Neural progenitor cell (in vitro differentiated cells): ENCODE measurements around the gene ZPBP2. TPM values are rescaled to one million over a fixed set of nuclear protein-coding genes. Genes with fewer than 3 reads are reported as not detected.

Source experiments
- DNase-seq: peaks from one replicate; pipeline ENCODE4 v3.0.0-alpha.2; 2016; ENCODE audit warnings: low spot score
- H2AFZ ChIP-seq: fragments of 200-600 bp; sonication (generic); replicated peaks from 2 replicates; pipeline ENCODE4 v1.6.1; 2016; ENCODE audit warnings: antibody characterized with exemption
- H3F3A ChIP-seq: fragments of 200-600 bp; sonication (generic); 2 replicates; pipeline ENCODE4 v1.6.1; 2016; ENCODE audit warnings: antibody characterized with exemption, low read depth
- H3K27ac ChIP-seq: fragments of 200-600 bp; sonication (generic); 2 replicates; pipeline ENCODE4 v1.5.1; 2016; ENCODE audit warnings: mild to moderate bottlenecking
- H3K27me3 ChIP-seq: fragments of 200-600 bp; sonication (generic); 2 replicates; pipeline ENCODE4 v1.6.1; 2016; ENCODE audit warnings: mild to moderate bottlenecking, moderate library complexity
- H3K36me3 ChIP-seq: fragments of 200-600 bp; sonication (generic); 2 replicates; pipeline ENCODE4 v1.5.1; 2016
- H3K4me1 ChIP-seq: fragments of 200-600 bp; sonication (generic); 2 replicates; pipeline ENCODE4 v1.6.1; 2016; ENCODE audit warnings: mixed run types
- H3K4me2 ChIP-seq: fragments of 200-600 bp; sonication (generic); 2 replicates; pipeline ENCODE4 v1.6.1; 2016
- H3K4me3 ChIP-seq: fragments of 200-600 bp; sonication (generic); 2 replicates; pipeline ENCODE4 v1.5.1; 2016
- H3K79me2 ChIP-seq: fragments of 200-600 bp; sonication (generic); 2 replicates; pipeline ENCODE4 v1.6.1; 2016; ENCODE audit warnings: low read depth
- H3K9ac ChIP-seq: fragments of 200-600 bp; sonication (generic); 2 replicates; pipeline ENCODE4 v1.6.1; 2016
- H3K9me3 ChIP-seq: fragments of 200-600 bp; sonication (generic); 2 replicates; pipeline ENCODE4 v1.5.1; 2016; ENCODE audit warnings: low read depth
- H4K20me1 ChIP-seq: fragments of 200-600 bp; sonication (generic); 2 replicates; pipeline ENCODE4 v1.6.1; 2016; ENCODE audit warnings: low read depth
- H3K27ac Mint-ChIP-seq: 3 replicates; pipeline ENCODE4 v1.8.0; 2021; ENCODE audit warnings: mixed read lengths
- H3K27me3 Mint-ChIP-seq: 2 replicates; pipeline ENCODE4 v1.8.0; 2022; ENCODE audit warnings: low read depth, mild to moderate bottlenecking, inconsistent platforms, moderate library complexity, mixed read lengths; ENCODE audit not compliant: insufficient read depth
- H3K36me3 Mint-ChIP-seq: 3 replicates; pipeline ENCODE4 v1.8.0; 2021; ENCODE audit warnings: mixed read lengths
- H3K4me1 Mint-ChIP-seq: 3 replicates; pipeline ENCODE4 v1.8.0; 2021; ENCODE audit warnings: mixed read lengths
- H3K4me3 Mint-ChIP-seq: 3 replicates; pipeline ENCODE4 v1.8.0; 2021; ENCODE audit warnings: mild to moderate bottlenecking, moderate library complexity, mixed read lengths
- H3K9me3 Mint-ChIP-seq: 3 replicates; pipeline ENCODE4 v1.8.0; 2020; ENCODE audit warnings: mixed read lengths
- EZH2 ChIP-seq: fragments of 200-600 bp; sonication (generic); IDR thresholded peaks from 2 replicates; pipeline ENCODE4 v1.6.1; 2017; ENCODE audit warnings: antibody characterized with exemption, mild to moderate bottlenecking, moderate library complexity
- EZH2phosphoT487 ChIP-seq: fragments of 200-600 bp; sonication (generic); IDR thresholded peaks from 2 replicates; pipeline ENCODE4 v1.6.1; 2017; ENCODE audit warnings: antibody characterized with exemption
- total RNA-seq: library from RNA; depleted of rRNA; stranded (reverse); fragments of >200 nt; gene quantifications from 2 replicates; pipeline ENCODE4 v1.2.3, GENCODE V29; 2015; ENCODE audit warnings: low replicate concordance
- TF ChIP-seq, protein P1 (sequence below): fragments of 200-600 bp; sonication (generic); IDR thresholded peaks from 2 replicates; pipeline ENCODE4 v1.5.1; 2017; ENCODE audit warnings: antibody characterized with exemption, mild to moderate bottlenecking

Gene ZPBP2
- total RNA-seq, 1 donor from 2014 or later, result not detected

DNA sequence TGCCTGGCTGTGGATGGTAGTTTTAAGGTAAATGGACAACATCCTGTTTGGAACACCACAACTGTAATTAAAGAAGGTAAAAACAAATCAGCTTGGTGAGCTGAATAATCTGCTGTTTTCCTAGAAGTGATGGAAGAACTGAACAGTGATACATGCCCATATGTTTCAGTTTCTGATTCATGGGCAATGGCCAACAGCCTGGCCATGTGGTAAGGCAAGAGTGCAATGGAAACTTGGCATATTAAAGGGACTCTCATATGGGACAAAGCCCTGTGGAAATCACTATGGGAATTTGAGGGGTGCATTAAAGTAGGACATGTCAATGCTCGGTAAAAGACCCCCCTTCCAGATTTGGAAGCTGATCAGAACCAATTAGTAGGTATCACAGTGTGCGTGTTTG is 41.7 kb upstream of the ZPBP2 start:
- H3K36me3 Mint-ChIP-seq, result peaks cover 5% of the 10 kb centered on the region
- H3K4me1 ChIP-seq, result no peaks in the 10 kb centered on the region
- H4K20me1 ChIP-seq, result no peaks in the 10 kb centered on the region
- no peak overlapping the region for H2AFZ ChIP-seq
- no peak overlapping the region for H3K27ac ChIP-seq
- H3K4me3 Mint-ChIP-seq, result no peak overlapping the region
- H3K79me2 ChIP-seq, result no peaks in the 10 kb centered on the region
- no peak overlapping the region for H3K4me2 ChIP-seq
- no peak overlapping the region for H3K27ac Mint-ChIP-seq
- peaks cover 29% of the 10 kb centered on the region for H3K9me3 Mint-ChIP-seq
- H3K9me3 ChIP-seq, result no peaks in the 10 kb centered on the region
- H3K27me3 Mint-ChIP-seq, result peaks cover 6% of the 10 kb centered on the region
- H3K4me1 Mint-ChIP-seq, result no peaks in the 10 kb centered on the region
- no peak for TF ChIP-seq EZH2phosphoT487
- TF ChIP-seq, protein P1, sequence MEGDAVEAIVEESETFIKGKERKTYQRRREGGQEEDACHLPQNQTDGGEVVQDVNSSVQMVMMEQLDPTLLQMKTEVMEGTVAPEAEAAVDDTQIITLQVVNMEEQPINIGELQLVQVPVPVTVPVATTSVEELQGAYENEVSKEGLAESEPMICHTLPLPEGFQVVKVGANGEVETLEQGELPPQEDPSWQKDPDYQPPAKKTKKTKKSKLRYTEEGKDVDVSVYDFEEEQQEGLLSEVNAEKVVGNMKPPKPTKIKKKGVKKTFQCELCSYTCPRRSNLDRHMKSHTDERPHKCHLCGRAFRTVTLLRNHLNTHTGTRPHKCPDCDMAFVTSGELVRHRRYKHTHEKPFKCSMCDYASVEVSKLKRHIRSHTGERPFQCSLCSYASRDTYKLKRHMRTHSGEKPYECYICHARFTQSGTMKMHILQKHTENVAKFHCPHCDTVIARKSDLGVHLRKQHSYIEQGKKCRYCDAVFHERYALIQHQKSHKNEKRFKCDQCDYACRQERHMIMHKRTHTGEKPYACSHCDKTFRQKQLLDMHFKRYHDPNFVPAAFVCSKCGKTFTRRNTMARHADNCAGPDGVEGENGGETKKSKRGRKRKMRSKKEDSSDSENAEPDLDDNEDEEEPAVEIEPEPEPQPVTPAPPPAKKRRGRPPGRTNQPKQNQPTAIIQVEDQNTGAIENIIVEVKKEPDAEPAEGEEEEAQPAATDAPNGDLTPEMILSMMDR, result no peak
- TF ChIP-seq EZH2, result no peak
- H3K9ac ChIP-seq, result no peak overlapping the region
- H3K36me3 ChIP-seq, result no peaks in the 10 kb centered on the region
- no peaks in the 10 kb centered on the region for H3F3A ChIP-seq
- DNase-seq, result no peak
- no peaks in the 10 kb centered on the region for H3K27me3 ChIP-seq
- H3K4me3 ChIP-seq, result no peak overlapping the region

DNA sequence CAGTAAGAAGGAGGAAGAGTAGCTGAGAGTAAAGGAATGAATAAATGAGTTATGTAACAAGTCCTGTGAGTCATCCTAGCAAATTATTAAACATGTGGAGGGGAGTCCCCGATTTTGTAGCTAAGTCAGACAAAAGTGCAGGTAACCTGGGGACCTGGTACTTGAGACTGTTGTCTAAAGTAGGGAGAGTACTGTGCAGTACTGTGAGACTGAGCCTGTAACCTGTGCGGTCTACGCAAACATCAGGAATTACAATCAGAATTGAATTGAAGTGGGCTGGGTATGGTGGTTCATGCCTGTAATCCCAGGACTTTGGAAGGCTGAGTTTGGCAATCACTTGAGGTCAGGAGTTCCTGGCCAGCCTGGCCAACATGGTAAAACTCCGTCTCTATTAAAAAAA is 39.6 kb upstream of the ZPBP2 start:
- no peaks in the 10 kb centered on the region for H3K27me3 ChIP-seq
- no peak overlapping the region for H3K4me3 ChIP-seq
- no peaks in the 10 kb centered on the region for H3F3A ChIP-seq
- Mint-ChIP-seq H3K9me3 (peaks cover 17% of the 10 kb centered on the region), H3K4me3 (no peak overlapping the region), H3K27ac (no peak overlapping the region), H3K27me3 (peaks cover 6% of the 10 kb centered on the region), H3K4me1 (no peaks in the 10 kb centered on the region), H3K36me3 (no peaks in the 10 kb centered on the region)
- no peak overlapping the region for H3K27ac ChIP-seq
- DNase-seq, result no peak
- H3K79me2 ChIP-seq, result no peaks in the 10 kb centered on the region
- no peaks in the 10 kb centered on the region for H4K20me1 ChIP-seq
- H3K4me2 ChIP-seq, result no peak overlapping the region
- TF ChIP-seq EZH2phosphoT487 (no peak), EZH2 (no peak)
- TF ChIP-seq, protein P1, result no peak
- no peak overlapping the region for H2AFZ ChIP-seq
- H3K4me1 ChIP-seq, result no peaks in the 10 kb centered on the region
- no peaks in the 10 kb centered on the region for H3K9me3 ChIP-seq
- no peak overlapping the region for H3K9ac ChIP-seq
- H3K36me3 ChIP-seq, result no peaks in the 10 kb centered on the region

DNA sequence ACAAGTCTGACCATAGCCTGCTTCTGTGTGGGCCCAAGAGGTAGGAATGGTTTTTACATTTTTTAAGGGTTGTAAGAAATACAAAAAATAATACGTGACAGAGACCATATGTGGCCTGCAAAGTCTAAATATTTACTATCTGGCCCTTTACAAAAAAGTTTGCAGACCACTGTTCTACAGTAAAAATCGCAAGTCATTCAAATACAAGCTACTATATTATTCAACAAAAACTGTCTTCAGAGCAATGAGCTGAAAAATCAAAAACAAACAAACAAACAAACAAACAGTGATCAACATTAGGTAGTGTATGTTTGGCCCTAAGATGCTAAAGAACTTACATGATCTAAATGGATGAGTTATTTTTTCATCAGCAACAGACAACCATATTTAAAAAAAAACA is 36.4 kb upstream of the ZPBP2 start:
- no peak for DNase-seq
- Histone ChIP-seq H3F3A (no peaks in the 10 kb centered on the region), H3K4me1 (no peaks in the 10 kb centered on the region), H3K79me2 (no peaks in the 10 kb centered on the region), H3K9me3 (no peaks in the 10 kb centered on the region), H3K36me3 (no peaks in the 10 kb centered on the region), H3K4me2 (no peak overlapping the region), H2AFZ (no peak overlapping the region), H3K27me3 (no peaks in the 10 kb centered on the region), H3K9ac (no peak overlapping the region), H4K20me1 (no peaks in the 10 kb centered on the region), H3K27ac (no peak overlapping the region), H3K4me3 (no peak overlapping the region)
- H3K9me3 Mint-ChIP-seq, result peaks cover 4% of the 10 kb centered on the region
- no peaks in the 10 kb centered on the region for H3K36me3 Mint-ChIP-seq
- H3K27me3 Mint-ChIP-seq, result peaks cover 8% of the 10 kb centered on the region
- no peaks in the 10 kb centered on the region for H3K4me1 Mint-ChIP-seq
- TF ChIP-seq, protein P1, result no peak
- TF ChIP-seq EZH2phosphoT487 (no peak), EZH2 (no peak)
- H3K27ac Mint-ChIP-seq, result no peak overlapping the region
- no peak overlapping the region for H3K4me3 Mint-ChIP-seq
